Measurements from ENCODE around the gene TTC7B.

DNA sequence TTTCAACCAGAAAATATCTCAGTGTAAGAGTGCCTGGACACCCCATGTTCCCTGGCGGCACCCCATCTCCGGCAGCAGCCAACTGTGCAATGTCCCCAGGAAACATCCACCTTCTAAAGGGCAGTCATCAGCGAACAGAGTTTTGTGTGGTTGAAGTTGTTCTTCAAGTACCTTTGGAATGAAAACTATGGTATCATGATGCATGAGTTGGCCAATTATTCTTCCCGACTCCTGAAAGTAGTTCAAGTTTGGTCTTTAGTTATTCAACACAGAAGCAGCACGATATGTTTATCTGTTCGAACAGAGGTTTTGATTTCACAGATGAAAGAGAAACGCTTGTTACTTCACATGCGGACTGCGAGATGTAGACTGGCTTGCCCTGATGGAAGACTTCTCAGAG is 21.1 kb upstream of the TTC7B start:
- TF ChIP-seq, protein P1, sequence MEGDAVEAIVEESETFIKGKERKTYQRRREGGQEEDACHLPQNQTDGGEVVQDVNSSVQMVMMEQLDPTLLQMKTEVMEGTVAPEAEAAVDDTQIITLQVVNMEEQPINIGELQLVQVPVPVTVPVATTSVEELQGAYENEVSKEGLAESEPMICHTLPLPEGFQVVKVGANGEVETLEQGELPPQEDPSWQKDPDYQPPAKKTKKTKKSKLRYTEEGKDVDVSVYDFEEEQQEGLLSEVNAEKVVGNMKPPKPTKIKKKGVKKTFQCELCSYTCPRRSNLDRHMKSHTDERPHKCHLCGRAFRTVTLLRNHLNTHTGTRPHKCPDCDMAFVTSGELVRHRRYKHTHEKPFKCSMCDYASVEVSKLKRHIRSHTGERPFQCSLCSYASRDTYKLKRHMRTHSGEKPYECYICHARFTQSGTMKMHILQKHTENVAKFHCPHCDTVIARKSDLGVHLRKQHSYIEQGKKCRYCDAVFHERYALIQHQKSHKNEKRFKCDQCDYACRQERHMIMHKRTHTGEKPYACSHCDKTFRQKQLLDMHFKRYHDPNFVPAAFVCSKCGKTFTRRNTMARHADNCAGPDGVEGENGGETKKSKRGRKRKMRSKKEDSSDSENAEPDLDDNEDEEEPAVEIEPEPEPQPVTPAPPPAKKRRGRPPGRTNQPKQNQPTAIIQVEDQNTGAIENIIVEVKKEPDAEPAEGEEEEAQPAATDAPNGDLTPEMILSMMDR (IDR thresholded peaks at IDR 0.05) = no peak
- TF ChIP-seq REST (IDR thresholded peaks at IDR 0.05; ENCODE audit: insufficient read depth in 1 of 2, low read depth in 2 of 2, low read length in 1 of 2) = no peak
